Measurements from ENCODE around the gene PDE4D. TPM values are rescaled to one million over a fixed set of nuclear protein-coding genes. Genes with fewer than 3 reads are reported as not detected.
A peak's percentile ranks its signal among the peaks of the same experiment; 100 is the strongest.

PDE4D gene
- total and polyA plus RNA-seq, 2 of the 4 experiments (the other 2 are of a cell fraction): 1.4 to 7.9 TPM

- no peaks in the 10 kb centered on the region for H4K20me1 ChIP-seq (ENCODE audit: insufficient read depth, low read length)
- H3K27ac ChIP-seq (ENCODE audit: insufficient read depth, low read length): no peak overlapping the region
- no peak overlapping the region for H3K56ac ChIP-seq (ENCODE audit: extremely low read depth, insufficient read depth, low read length)
- no TSS peak for BruUV-seq (replicated peaks)
- no peak overlapping the region for H2AFZ ChIP-seq (replicated peaks; ENCODE audit: low read length, poor library complexity)
- H3K9me3 ChIP-seq (ENCODE audit: control insufficient read depth, insufficient read depth, low read length): no peaks in the 10 kb centered on the region
- ATAC-seq (ENCODE audit: low read depth): peak; percentile 21; the same call in 1 of the 2 replicates
- H2BK5ac ChIP-seq (ENCODE audit: low read depth, low read length, poor library complexity, severe bottlenecking): no peak overlapping the region
- DNase-seq: peak; percentile 33
- intact Hi-C loops (cut with micrococcal nuclease): no loop called here
- no peak overlapping the region for H2AK5ac ChIP-seq (ENCODE audit: low read depth, low read length)
- no peak overlapping the region for H2AK9ac ChIP-seq (replicated peaks; ENCODE audit: low read depth, low read length, poor library complexity)
- in situ Hi-C loops (cut with MboI; ENCODE audit: low sequenced_read_pairs): no loop called here
- no peaks in the 10 kb centered on the region for H3K27me3 ChIP-seq (ENCODE audit: control insufficient read depth, insufficient read depth, low read length)
- H3K14ac ChIP-seq (replicated peaks; ENCODE audit: low read depth, low read length): no peak overlapping the region
- H4K8ac ChIP-seq (ENCODE audit: low read depth in 2 of 2, low read length in 2 of 2): no peak overlapping the region
- H3K23ac ChIP-seq (ENCODE audit: low read depth, low read length): no peak overlapping the region
- H3K4me3 ChIP-seq (ENCODE audit: insufficient read depth, low read depth, low read length): no peak overlapping the region
- H3K4ac ChIP-seq (ENCODE audit: low read depth, low read length): no peak overlapping the region
- H3K79me1 ChIP-seq (ENCODE audit: low read depth in 1 of 2, low read length in 2 of 2): no peaks in the 10 kb centered on the region
- H3K9me1 ChIP-seq (ENCODE audit: insufficient read depth, low read length): no peaks in the 10 kb centered on the region
- H3K4me2 ChIP-seq (ENCODE audit: low read depth, low read length): no peak overlapping the region
- no peak overlapping the region for H4K5ac ChIP-seq (ENCODE audit: low read depth, low read length)
- H3K4me1 ChIP-seq (ENCODE audit: control insufficient read depth, insufficient read depth, low read length): no peaks in the 10 kb centered on the region
- H2BK20ac ChIP-seq (ENCODE audit: low read depth, low read length): no peak overlapping the region
- H3K18ac ChIP-seq (ENCODE audit: low read depth, low read length): no peak overlapping the region
- CTCF ChIA-PET: no interaction called here
- POLR2A ChIA-PET (ENCODE audit: unreplicated experiment): no interaction called here
- TF ChIP-seq RCOR1 (IDR thresholded peaks at IDR 0.05; ENCODE audit: insufficient replicate concordance, low read length) (no peak), FOS (IDR thresholded peaks at IDR 0.05; ENCODE audit: low read depth, low read length) (no peak), ELK1 (IDR thresholded peaks at IDR 0.05; ENCODE audit: borderline replicate concordance, low read depth, low read length) (no peak), NFE2L2 (IDR thresholded peaks at IDR 0.05; ENCODE audit: low read depth, low read length) (no peak), USF2 (IDR thresholded peaks at IDR 0.05; ENCODE audit: low read depth, low read length) (no peak), RAD21 (IDR thresholded peaks at IDR 0.05; ENCODE audit: low read length) (no peak), RFX5 (IDR thresholded peaks at IDR 0.05; ENCODE audit: low read depth, low read length) (no peak), SMC3 (IDR thresholded peaks at IDR 0.05; ENCODE audit: low read depth, low read length) (no peak), CTCF (conservative IDR thresholded peaks at IDR 0.05; ENCODE audit: low read depth, low read length) (no peak), MAZ (IDR thresholded peaks at IDR 0.05; ENCODE audit: borderline replicate concordance, low read depth, low read length) (no peak), POLR2A (IDR thresholded peaks at IDR 0.05; ENCODE audit: low read depth, low read length) (no peak)
- H2BK15ac ChIP-seq (ENCODE audit: low read depth, low read length): no peak overlapping the region
- H4K91ac ChIP-seq (ENCODE audit: insufficient read depth, low read depth, low read length): no peak overlapping the region
- no CpG with 5 or more reads among the region's 3 CpGs for WGBS, 2 experiments (ENCODE audit: extremely low coverage in 2 of 2, insufficient read length in 1 of 2)
- dilution Hi-C loops (cut with HindIII; ENCODE audit: low sequenced_read_pairs, unreplicated experiment): no loop called here
- no peaks in the 10 kb centered on the region for H3K36me3 ChIP-seq (ENCODE audit: control insufficient read depth, insufficient read depth, low read length)
- H2BK120ac ChIP-seq (ENCODE audit: low read depth, low read length): no peak overlapping the region
- H3K9ac ChIP-seq (ENCODE audit: low read depth, low read length): no peak overlapping the region
Observed at GRCh38 chr5:59562756-59563389, 330.7 kb downstream of the PDE4D start.

Measured in IMR-90 (cell line).